HepG2 (cell line): Measurements from ENCODE around the gene STRIP1. TPM values are rescaled to one million over a fixed set of nuclear protein-coding genes. Genes with fewer than 3 reads are reported as not detected.

Experiments used
- ATAC-seq: fragments of 200-7000 bp; cut with Tn5 transposase; 3 replicates; pipeline ENCODE4 v1.9.1; 2020; ENCODE audit warnings: mild to moderate bottlenecking, moderate library complexity
- BruUV-seq: library from RNA; stranded (reverse); fragments of 400-500 nt; replicated peaks from 2 replicates; lab custom pipeline; 2021; lab: Mats Ljungman, UMichigan
- CTCF ChIA-PET: fragments of 300-600 bp; formaldehyde crosslinking; extraction: SDS; loops from one replicate; lab custom pipeline; 2021; ENCODE audit warnings: low total read pairs, inconsistent platforms, low intra/inter-chr PET ratio; lab: Yijun Ruan, JAX
- POLR2A ChIA-PET: fragments of 350-600 bp; sonication (Branson Sonifier 250); formaldehyde crosslinking; loops from one replicate; lab custom pipeline; 2020; ENCODE audit warnings: antibody characterized with exemption, inconsistent platforms; lab: Yijun Ruan, JAX
- DNase-seq: peaks from one replicate; pipeline ENCODE4 v3.0.0-alpha.2; 2015; ENCODE audit warnings: low spot score
- FAIRE-seq: peaks from 3 replicates; lab custom pipeline; 2011; peaks lifted over from hg19 to GRCh38; lab: Jason Lieb, UNC
- H2AFZ ChIP-seq: one replicate; pipeline ENCODE4 v1.6.1; 2011; ENCODE audit warnings: low read length, inconsistent platforms
- H3K27ac ChIP-seq: fragments of 300-600 bp; 3 replicates; pipeline ENCODE4 v1.8.0; 2011; ENCODE audit warnings: mixed run types, mild to moderate bottlenecking, mixed read lengths, low read length, inconsistent platforms; ENCODE audit not compliant: insufficient read depth; ENCODE audit errors: extremely low read length
- H3K27me3 ChIP-seq, 2 experiments: fragments of 200-600 bp in 1 of 2; 2 replicates in 1 of 2; 3 replicates in 1 of 2; pipeline versions ENCODE4 v1.6.0 to v1.8.0; 2011; ENCODE audit warnings: low read length in 2 of 2, mild to moderate bottlenecking in 2 of 2, moderate library complexity in 2 of 2, inconsistent platforms in 1 of 2; ENCODE audit not compliant: insufficient read depth in 2 of 2, control insufficient read depth in 1 of 2
- H3K36me3 ChIP-seq, 2 experiments: fragments of 200-600 bp in 1 of 2; replicated peaks in 1 of 2; 2 replicates in 1 of 2; 3 replicates in 1 of 2; pipeline versions ENCODE4 v1.5.1 to v1.8.0; 2011; ENCODE audit warnings: low read length in 2 of 2, inconsistent platforms in 1 of 2; ENCODE audit not compliant: insufficient read depth in 2 of 2, control insufficient read depth in 1 of 2
- H3K4me1 ChIP-seq: 2 replicates; pipeline ENCODE4 v1.5.1; 2012; ENCODE audit warnings: low read length, inconsistent platforms; ENCODE audit not compliant: insufficient read depth
- H3K4me2 ChIP-seq: 2 replicates; pipeline ENCODE4 v1.6.0; 2011; ENCODE audit warnings: low read depth, low read length, inconsistent platforms
- H3K4me3 ChIP-seq, 3 experiments: fragments of 200-600 bp in 1 of 3; sonication (generic), shearing (Covaris generic) in 1 of 3; replicated peaks in 1 of 3; 2 replicates each; pipeline ENCODE4 v1.5.1; 2011 to 2016; ENCODE audit warnings: low read length in 3 of 3, inconsistent platforms in 2 of 3, low read depth in 2 of 3, mild to moderate bottlenecking in 2 of 3, control low read depth in 1 of 3, mixed read lengths in 1 of 3; ENCODE audit not compliant: insufficient read depth in 1 of 3
- H3K79me2 ChIP-seq: one replicate; pipeline ENCODE4 v1.6.1; 2011; ENCODE audit warnings: low read length, inconsistent platforms; ENCODE audit not compliant: insufficient read depth
- H3K9ac ChIP-seq: 2 replicates; pipeline ENCODE4 v1.6.0; 2011; ENCODE audit warnings: mild to moderate bottlenecking, low read depth, low read length, inconsistent platforms; ENCODE audit not compliant: insufficient read depth
- H3K9me3 ChIP-seq: 2 replicates; pipeline ENCODE4 v1.5.1; 2012; ENCODE audit warnings: mild to moderate bottlenecking, low read length
- H4K20me1 ChIP-seq: 2 replicates; pipeline ENCODE4 v1.6.0; 2011; ENCODE audit warnings: inconsistent platforms, mild to moderate bottlenecking, low read length, moderate library complexity; ENCODE audit not compliant: insufficient read depth
- CBX2 ChIP-seq, 2 experiments: fragments of 200-600 bp in 1 of 2; sonication (generic); formaldehyde crosslinking in 1 of 2; IDR thresholded peaks; 2 replicates each; pipeline versions ENCODE4 v1.7.0 to v1.8.1; 2018 to 2022; ENCODE audit warnings: low read depth in 2 of 2, low read length in 1 of 2, mild to moderate bottlenecking in 1 of 2, missing genetic modification reagents in 1 of 2
- FOXK2 ChIP-seq: fragments of 450-650 bp; IDR thresholded peaks from 2 replicates; pipeline ENCODE4 v1.6.1; 2016
- GATA4 ChIP-seq: sonication (generic); IDR thresholded peaks from 2 replicates; pipeline ENCODE4 v1.6.1; 2016; ENCODE audit warnings: antibody characterized with exemption, low read depth, borderline replicate concordance
- MLLT10 ChIP-seq: sonication (generic); formaldehyde crosslinking; IDR thresholded peaks from 2 replicates; pipeline ENCODE4 v1.4.0; 2020; ENCODE audit warnings: missing genetic modification reagents
- SIN3B ChIP-seq: fragments of 150-350 bp; IDR thresholded peaks from 2 replicates; pipeline ENCODE4 v1.6.1; 2014; ENCODE audit warnings: low read length
- SMARCE1 ChIP-seq: fragments of 450-650 bp; IDR thresholded peaks from 2 replicates; pipeline ENCODE4 v1.6.1; 2017; ENCODE audit warnings: borderline replicate concordance
- TBX3 ChIP-seq: fragments of 450-650 bp; IDR thresholded peaks from 2 replicates; pipeline ENCODE4 v1.6.1; 2017; ENCODE audit warnings: antibody characterized with exemption, mild to moderate bottlenecking, inconsistent platforms, borderline replicate concordance
- ZBTB7A ChIP-seq: sonication (generic); formaldehyde crosslinking; IDR thresholded peaks from 2 replicates; pipeline ENCODE4 v1.8.0; 2022; ENCODE audit warnings: mild to moderate bottlenecking, missing genetic modification reagents
- ZNF326 ChIP-seq: sonication (generic); formaldehyde crosslinking; IDR thresholded peaks from 2 replicates; pipeline ENCODE4 v1.4.0; 2020; ENCODE audit warnings: missing genetic modification reagents, borderline replicate concordance
- ZNF335 ChIP-seq: sonication (generic); formaldehyde crosslinking; IDR thresholded peaks from 2 replicates; pipeline ENCODE4 v1.4.0; 2020; ENCODE audit warnings: missing genetic modification reagents
- ZNF432 ChIP-seq: sonication (generic); formaldehyde crosslinking; IDR thresholded peaks from 2 replicates; pipeline ENCODE4 v1.5.0; 2020; ENCODE audit warnings: missing genetic modification reagents, mild to moderate bottlenecking, borderline replicate concordance
- ZNF549 ChIP-seq: sonication (generic); formaldehyde crosslinking; IDR thresholded peaks from 2 replicates; pipeline ENCODE4 v1.5.0; 2020; ENCODE audit warnings: missing genetic modification reagents
- ZNF577 ChIP-seq: sonication (generic); formaldehyde crosslinking; IDR thresholded peaks from 2 replicates; pipeline ENCODE4 v1.4.0; 2020; ENCODE audit warnings: mild to moderate bottlenecking, low read depth, missing genetic modification reagents, borderline replicate concordance
- ZNF589 ChIP-seq: sonication (generic); formaldehyde crosslinking; conservative IDR thresholded peaks from 2 replicates; pipeline ENCODE4 v1.8.0; 2022; ENCODE audit warnings: mild to moderate bottlenecking, moderate library complexity, missing genetic modification reagents
- ZNF674 ChIP-seq: sonication (generic); formaldehyde crosslinking; IDR thresholded peaks from 2 replicates; pipeline ENCODE4 v1.5.0; 2020; ENCODE audit warnings: low read depth, mild to moderate bottlenecking, missing genetic modification reagents
- WGBS: methylation state at CpG from one replicate; pipeline ENCODE4 v1.1.6; 2017; ENCODE audit warnings: low lambda C conversion rate; 5-methylcytosine and 5-hydroxymethylcytosine counted together
- in situ Hi-C: cut with HindIII; loops from 2 replicates; pipeline ENCODE4 v1.10.0; 2017; ENCODE audit warnings: low pct_unique_long_range_greater_than_20kb; ENCODE audit not compliant: extremely low pct_ligation_motif_present
- intact Hi-C: fragments of 100-400 bp; cut with micrococcal nuclease; formaldehyde crosslinking; loops from one replicate; pipeline ENCODE4 v1.10.0; 2022; ENCODE audit not compliant: unreplicated experiment
- polyA plus RNA-seq, 8 experiments: library from polyadenylated mRNA; depleted of rRNA in 3 of 8; stranded (reverse) in 7 of 8; unstranded in 1 of 8; fragments of >200 nt; fragmentation: Illumina TruSeq in 4 of 8; extraction: Trizol in 4 of 8; gene quantifications; 2 replicates each; pipeline versions ENCODE4 v1.2.1 to v1.2.3, GENCODE V29; 2011 to 2016; ENCODE audit warnings: low read depth in 4 of 8, missing spikeins in 1 of 8, mixed read lengths in 1 of 8; ENCODE audit not compliant: insufficient read depth in 1 of 8
- total RNA-seq, 5 experiments: library from RNA; depleted of rRNA; stranded (reverse); fragments of >200 nt; fragmentation: Illumina TruSeq; extraction: Trizol; gene quantifications; 2 replicates each; pipeline ENCODE4 v1.2.3, GENCODE V29; 2016; ENCODE audit warnings: low read depth in 1 of 5
- TF ChIP-seq, protein P1 (sequence below): sonication (generic); formaldehyde crosslinking; IDR thresholded peaks from 2 replicates; pipeline ENCODE4 v1.4.0; 2020; ENCODE audit warnings: missing genetic modification reagents
- TF ChIP-seq, protein P2 (sequence below): sonication (generic); formaldehyde crosslinking; conservative IDR thresholded peaks from 2 replicates; pipeline ENCODE4 v1.8.0; 2022; ENCODE audit warnings: mild to moderate bottlenecking, moderate library complexity, missing genetic modification reagents
- TF ChIP-seq, protein P3 (sequence below): sonication (generic); formaldehyde crosslinking; IDR thresholded peaks from 2 replicates; pipeline ENCODE4 v1.4.0; 2020; ENCODE audit warnings: mild to moderate bottlenecking, missing genetic modification reagents, borderline replicate concordance

The STRIP1 gene
- total and polyA plus RNA-seq, 2 of the 13 experiments (the other 11 are each of a cell fraction or from before 2014, with no cell fraction given) = 20.9 to 27.9 TPM

DNA sequence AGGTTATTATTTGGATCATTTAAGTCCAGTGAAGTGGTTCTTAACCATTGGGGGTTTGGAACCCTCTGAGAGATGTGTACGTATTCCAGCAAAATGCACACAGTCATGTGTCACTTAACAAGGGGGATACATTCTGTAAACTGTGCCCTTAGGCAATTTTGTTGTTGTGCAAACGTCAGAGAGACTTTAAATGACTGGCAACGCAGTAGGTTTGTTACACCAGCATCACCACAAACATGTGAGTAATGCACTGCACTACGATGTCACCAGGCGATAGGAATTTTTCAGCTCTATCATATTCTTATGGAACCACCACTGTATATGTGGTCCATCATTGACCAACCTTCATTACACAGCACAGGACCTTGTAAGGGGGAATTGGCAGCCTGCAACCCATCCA, 37.9 kb upstream of the STRIP1 start:
- Histone ChIP-seq H4K20me1 (peaks cover 8% of the 10 kb centered on the region), H3K27ac (no peak overlapping the region), H3K9ac (no peak overlapping the region), H3K4me1 (peaks cover 18% of the 10 kb centered on the region), H3K36me3 (peaks cover 6 to 12% of the 10 kb centered on the region in 2 experiments; a peak in 4 of 5 replicates), H3K27me3 (no peaks in the 10 kb centered on the region), H2AFZ (no peak overlapping the region), H3K4me2 (no peak overlapping the region), H3K4me3 (no peak overlapping the region), H3K9me3 (no peaks in the 10 kb centered on the region), H3K79me2 (peaks cover 37% of the 10 kb centered on the region)
- no TSS peak for BruUV-seq
- DNase-seq = no peak
- no peak for ATAC-seq
- intact Hi-C loops = no loop called here
- CTCF ChIA-PET = no interaction called here
- TF ChIP-seq SIN3B (no peak), SMARCE1 (no peak), ZNF577 (CRISPR knock-in tag) (no peak), MLLT10 (no peak), CBX2 (IDR thresholded peaks at IDR 0.05; ENCODE audit: low read depth, low read length) (no peak), CBX2 (CRISPR knock-in tag; IDR thresholded peaks at IDR 0.05; ENCODE audit: low read depth) (no peak), ZNF326 (no peak), ZNF549 (CRISPR knock-in tag) (no peak), ZNF335 (no peak), ZNF589 (CRISPR knock-in tag) (no peak), TBX3 (no peak), FOXK2 (no peak), ZNF674 (CRISPR knock-in tag) (no peak), GATA4 (no peak), ZBTB7A (CRISPR knock-in tag) (no peak), ZNF432 (CRISPR knock-in tag) (no peak)
- TF ChIP-seq, protein P1, sequence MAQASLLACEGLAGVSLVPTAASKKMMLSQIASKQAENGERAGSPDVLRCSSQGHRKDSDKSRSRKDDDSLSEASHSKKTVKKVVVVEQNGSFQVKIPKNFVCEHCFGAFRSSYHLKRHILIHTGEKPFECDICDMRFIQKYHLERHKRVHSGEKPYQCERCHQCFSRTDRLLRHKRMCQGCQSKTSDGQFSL = no peak
- TF ChIP-seq, protein P2, sequence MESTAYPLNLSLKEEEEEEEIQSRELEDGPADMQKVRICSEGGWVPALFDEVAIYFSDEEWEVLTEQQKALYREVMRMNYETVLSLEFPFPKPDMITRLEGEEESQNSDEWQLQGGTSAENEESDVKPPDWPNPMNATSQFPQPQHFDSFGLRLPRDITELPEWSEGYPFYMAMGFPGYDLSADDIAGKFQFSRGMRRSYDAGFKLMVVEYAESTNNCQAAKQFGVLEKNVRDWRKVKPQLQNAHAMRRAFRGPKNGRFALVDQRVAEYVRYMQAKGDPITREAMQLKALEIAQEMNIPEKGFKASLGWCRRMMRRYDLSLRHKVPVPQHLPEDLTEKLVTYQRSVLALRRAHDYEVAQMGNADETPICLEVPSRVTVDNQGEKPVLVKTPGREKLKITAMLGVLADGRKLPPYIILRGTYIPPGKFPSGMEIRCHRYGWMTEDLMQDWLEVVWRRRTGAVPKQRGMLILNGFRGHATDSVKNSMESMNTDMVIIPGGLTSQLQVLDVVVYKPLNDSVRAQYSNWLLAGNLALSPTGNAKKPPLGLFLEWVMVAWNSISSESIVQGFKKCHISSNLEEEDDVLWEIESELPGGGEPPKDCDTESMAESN (CRISPR knock-in tag) = no peak
- TF ChIP-seq, protein P3, sequence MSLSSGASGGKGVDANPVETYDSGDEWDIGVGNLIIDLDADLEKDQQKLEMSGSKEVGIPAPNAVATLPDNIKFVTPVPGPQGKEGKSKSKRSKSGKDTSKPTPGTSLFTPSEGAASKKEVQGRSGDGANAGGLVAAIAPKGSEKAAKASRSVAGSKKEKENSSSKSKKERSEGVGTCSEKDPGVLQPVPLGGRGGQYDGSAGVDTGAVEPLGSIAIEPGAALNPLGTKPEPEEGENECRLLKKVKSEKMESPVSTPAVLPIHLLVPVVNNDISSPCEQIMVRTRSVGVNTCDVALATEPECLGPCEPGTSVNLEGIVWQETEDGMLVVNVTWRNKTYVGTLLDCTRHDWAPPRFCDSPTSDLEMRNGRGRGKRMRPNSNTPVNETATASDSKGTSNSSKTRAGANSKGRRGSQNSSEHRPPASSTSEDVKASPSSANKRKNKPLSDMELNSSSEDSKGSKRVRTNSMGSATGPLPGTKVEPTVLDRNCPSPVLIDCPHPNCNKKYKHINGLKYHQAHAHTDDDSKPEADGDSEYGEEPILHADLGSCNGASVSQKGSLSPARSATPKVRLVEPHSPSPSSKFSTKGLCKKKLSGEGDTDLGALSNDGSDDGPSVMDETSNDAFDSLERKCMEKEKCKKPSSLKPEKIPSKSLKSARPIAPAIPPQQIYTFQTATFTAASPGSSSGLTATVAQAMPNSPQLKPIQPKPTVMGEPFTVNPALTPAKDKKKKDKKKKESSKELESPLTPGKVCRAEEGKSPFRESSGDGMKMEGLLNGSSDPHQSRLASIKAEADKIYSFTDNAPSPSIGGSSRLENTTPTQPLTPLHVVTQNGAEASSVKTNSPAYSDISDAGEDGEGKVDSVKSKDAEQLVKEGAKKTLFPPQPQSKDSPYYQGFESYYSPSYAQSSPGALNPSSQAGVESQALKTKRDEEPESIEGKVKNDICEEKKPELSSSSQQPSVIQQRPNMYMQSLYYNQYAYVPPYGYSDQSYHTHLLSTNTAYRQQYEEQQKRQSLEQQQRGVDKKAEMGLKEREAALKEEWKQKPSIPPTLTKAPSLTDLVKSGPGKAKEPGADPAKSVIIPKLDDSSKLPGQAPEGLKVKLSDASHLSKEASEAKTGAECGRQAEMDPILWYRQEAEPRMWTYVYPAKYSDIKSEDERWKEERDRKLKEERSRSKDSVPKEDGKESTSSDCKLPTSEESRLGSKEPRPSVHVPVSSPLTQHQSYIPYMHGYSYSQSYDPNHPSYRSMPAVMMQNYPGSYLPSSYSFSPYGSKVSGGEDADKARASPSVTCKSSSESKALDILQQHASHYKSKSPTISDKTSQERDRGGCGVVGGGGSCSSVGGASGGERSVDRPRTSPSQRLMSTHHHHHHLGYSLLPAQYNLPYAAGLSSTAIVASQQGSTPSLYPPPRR = no peak
- in situ Hi-C loops = no loop called here
- WGBS = 97% methylated on average over 5 of the region's 5 CpGs
- no peak for FAIRE-seq
- POLR2A ChIA-PET = no interaction called here
